ENCODE results near the gene CCDC69. TPM values are rescaled to one million over a fixed set of nuclear protein-coding genes. Genes with fewer than 3 reads are reported as not detected.

Gene CCDC69
- total RNA-seq, 1 donor from 2014 or later = 63.5 TPM

- intact Hi-C loops (cut with micrococcal nuclease) = loop anchor here (1.0 to 2.0 kb wide), 3 partner anchors 8 to 450 kb away; partner anchors contain the start of gene RBM22
Measured at GRCh38 chr5:151150471-151151262, 73.2 kb downstream of the CCDC69 start.

- intact Hi-C loops (cut with micrococcal nuclease) = no loop called here
Measured at GRCh38 chr5:151148583-151148982, 75.3 kb downstream of the CCDC69 start.

DNA sequence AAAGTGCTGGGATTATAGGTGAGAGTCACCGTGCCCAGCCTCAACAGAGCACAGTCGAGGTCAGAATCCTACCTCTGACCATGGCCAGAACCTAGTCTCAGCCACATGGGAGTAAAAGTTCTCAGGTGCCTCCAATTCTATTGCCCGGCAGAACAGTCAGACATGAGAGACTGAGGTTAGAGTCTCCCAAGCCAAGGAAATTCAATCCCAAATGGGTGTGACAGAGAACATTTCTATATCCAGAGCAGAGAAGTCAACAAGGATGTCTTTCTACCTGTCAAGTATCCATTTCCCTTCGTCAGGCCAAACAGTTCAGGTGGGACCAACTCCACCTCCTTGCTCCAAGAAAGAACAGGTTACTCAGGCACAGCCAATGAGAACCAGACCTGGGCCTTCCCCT lies 76.9 kb downstream of the CCDC69 start:
- intact Hi-C loops (cut with micrococcal nuclease) = no loop called here

DNA sequence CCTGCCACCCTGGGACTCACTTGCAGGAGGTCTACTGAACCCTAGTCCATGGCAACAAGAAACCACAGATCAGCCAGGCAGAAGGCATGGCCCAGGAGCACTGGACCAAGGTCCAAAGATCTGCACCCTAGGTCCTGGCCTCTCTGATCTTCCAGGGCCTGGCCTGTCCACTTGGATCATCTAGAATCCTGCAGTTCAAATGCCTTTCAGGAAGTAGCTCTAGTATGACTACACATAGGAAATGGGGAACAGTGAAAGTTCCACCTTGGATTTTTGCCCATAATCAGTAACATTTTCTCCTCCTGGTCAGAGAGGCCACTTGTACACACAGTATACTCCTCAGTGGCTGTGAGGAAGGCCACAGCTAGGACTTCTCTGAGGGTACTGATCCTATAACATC lies 77.8 kb downstream of the CCDC69 start:
- intact Hi-C loops (cut with micrococcal nuclease) = no loop called here

DNA sequence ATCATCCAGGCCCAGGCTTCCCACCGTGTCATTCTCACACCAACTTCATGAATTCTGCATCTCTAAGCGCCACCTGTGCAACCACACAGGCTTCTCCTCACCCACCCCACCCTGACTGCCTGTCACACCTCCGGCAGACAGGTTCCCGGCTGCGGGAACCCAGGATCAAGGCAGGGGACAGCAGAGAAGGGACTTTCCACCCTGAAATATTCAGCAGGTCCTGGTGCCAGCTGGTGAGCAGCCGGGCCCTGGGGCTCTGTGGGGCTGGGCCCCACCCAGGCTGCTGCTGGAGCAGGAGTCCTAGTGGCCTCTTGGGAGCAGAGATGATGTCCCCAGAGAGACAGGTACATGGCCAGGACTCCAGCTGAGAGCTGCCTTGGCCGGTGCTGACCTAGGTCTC lies 79.0 kb downstream of the CCDC69 start:
- intact Hi-C loops (cut with micrococcal nuclease) = no loop called here

DNA sequence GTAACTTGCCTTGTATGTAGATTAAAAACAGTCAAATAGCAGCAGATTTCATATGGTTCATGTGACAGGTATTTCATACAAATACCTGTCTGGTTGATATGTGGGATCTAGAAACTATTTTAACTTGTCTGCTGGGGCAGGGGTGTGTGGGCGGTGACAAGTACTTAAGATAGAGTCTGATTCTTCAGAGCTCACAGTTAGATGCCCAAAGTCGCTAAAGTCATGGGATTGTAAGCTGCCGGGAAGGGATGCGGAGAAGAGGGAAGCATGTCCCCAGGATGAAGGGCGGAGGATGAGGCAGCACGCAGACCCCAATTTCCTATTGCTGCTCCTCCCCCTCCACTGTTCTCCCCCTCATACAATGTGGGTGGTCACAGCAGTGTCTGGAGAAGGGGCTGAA lies 79.6 kb downstream of the CCDC69 start:
- intact Hi-C loops (cut with micrococcal nuclease) = no loop called here

- intact Hi-C loops (cut with micrococcal nuclease) = no loop called here
Measured at GRCh38 chr5:151143645-151144044, 80.2 kb downstream of the CCDC69 start.

DNA sequence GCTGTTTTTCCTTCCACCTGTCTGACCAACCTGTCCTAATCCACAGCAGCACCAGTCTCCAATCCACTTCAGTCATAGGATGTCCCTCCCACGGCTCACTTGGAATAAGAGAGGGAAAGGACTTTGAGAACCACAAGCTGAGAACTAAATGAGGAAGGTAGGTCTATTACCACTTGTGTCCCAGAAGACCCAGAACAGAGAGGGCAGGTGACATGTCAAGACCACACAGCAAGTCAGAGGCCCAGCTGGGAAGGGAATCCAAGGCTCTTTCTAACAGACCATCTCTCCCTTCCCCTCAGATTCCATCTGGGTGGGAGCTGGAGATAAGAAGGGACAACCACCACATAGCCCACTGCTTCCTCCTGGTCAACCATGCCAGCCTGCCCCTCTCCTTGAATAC lies 81.0 kb downstream of the CCDC69 start:
- intact Hi-C loops (cut with micrococcal nuclease) = no loop called here

DNA sequence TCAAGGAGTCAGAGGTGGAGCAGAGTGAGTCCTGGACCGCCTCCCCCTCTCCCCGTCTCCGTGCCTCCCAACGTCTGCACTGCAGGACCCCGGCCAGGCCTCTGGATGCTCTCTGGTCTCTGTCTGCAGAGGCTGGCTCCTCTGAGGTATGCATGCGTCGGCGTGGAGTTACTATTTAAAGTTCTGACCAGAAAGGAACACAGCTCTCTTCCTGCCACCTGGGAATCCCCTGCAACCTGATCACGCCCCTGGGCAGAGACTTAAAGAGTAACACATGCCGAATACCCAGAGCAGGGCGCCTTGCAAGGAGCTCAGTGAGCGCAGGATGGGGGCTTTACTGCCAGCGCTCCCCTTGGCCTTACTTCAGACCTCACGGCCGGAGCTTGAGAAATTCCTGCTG lies 82.4 kb downstream of the CCDC69 start:
- intact Hi-C loops (cut with micrococcal nuclease) = loop anchor here (1.0 to 2.0 kb wide), 2 partner anchors 9 to 13 kb away; no protein-coding TSS in a partner anchor

- intact Hi-C loops (cut with micrococcal nuclease) = loop anchor here (1.0 to 2.0 kb wide), 2 partner anchors 9 to 14 kb away; no protein-coding TSS in a partner anchor
Measured at GRCh38 chr5:151140686-151141459, 83.0 kb downstream of the CCDC69 start.

- intact Hi-C loops (cut with micrococcal nuclease) = loop anchor here (2.0 kb wide), 1 partner anchor 15 kb away; no protein-coding TSS in a partner anchor
Measured at GRCh38 chr5:151139646-151140045, 84.2 kb downstream of the CCDC69 start.

DNA sequence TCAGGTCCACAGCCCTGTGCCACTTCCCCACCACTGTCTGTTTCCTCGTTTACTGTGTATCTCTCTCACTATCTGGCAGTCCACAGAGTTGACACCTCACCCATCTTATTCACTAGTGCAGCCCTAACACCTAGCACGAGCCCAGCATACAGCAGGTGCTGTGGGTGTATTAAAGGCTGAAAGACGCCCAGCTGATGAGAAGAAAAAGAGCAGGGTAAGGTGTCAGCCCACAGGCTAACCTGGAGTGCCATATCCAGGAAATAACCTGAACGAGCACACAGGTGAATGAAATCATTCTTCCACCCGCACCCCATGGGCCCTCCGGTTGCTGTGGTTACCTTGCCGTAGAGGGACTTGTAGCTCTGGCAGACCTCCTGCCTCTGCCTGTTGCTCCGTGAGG lies 84.9 kb downstream of the CCDC69 start:
- intact Hi-C loops (cut with micrococcal nuclease) = no loop called here

GRCh38 chr5:151138114-151138513 lies 85.8 kb downstream of the CCDC69 start:
- intact Hi-C loops (cut with micrococcal nuclease) = no loop called here

DNA sequence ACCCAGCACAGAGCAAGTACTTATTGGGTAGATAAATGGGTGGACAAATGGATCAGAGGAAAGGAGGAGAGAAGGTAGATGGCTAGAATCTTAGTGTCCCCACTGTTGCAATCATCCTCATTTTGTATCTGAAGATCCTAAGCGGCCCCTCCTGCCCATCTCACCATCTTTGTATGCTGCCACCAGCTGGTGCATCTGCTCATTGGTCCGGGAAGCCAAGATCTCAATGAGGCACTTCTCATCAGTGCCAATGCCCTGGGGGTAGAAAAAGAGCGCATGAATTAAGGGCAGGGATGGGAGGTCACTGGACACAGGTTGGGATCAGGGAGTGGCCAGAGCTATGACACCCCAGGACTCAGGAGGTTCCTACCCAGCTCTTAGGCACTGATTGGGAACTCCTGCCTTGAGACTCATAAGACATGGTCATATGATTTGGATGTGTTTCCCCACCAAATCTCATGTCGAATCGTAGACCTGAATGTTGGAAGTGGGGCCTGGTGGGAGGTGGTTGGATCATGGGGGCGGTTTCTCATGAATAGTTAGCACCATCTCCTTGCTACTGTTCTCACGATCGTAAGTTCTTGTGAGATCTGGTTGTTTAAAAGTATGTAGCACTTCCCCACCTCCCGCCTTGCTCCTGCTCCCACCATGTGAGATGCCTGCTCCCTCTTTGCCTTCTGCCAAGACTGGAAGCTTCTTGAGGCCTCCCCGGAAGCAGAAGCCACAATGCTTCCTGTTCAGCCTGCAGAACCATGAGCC lies 86.6 kb downstream of the CCDC69 start:
- intact Hi-C loops (cut with micrococcal nuclease) = no loop called here

- intact Hi-C loops (cut with micrococcal nuclease) = no loop called here
Measured at GRCh38 chr5:151134228-151134627, 89.7 kb downstream of the CCDC69 start.

DNA sequence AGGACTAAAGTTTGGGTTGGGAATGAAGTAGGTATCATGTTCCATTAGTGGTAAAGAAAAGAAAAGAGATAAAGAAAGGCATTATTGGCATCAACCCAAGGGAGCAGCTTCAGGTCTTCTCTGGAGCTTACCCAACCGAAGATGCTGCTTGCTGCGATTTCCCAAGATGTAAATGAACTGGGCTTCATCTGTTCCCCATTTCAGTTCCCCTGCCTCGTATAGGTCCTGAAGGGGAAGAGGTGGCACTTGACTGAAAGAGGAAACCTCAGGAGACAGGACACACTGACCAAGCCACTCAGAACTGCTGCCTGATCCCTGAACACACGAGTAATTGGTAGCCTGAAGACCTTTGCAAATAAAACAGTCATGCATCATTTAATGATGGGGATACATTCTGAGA lies 90.9 kb downstream of the CCDC69 start:
- intact Hi-C loops (cut with micrococcal nuclease) = no loop called here

Other genes with a start within 250 kb of the CCDC69 start
- gene GPX3, start 203.5 kb downstream of the CCDC69 start, total RNA-seq = not detected in 2 replicates
- 150 TPM in 2 replicates for gene TNIP1, start 143.1 kb downstream of the CCDC69 start, total RNA-seq
- gene ANXA6, start 66.3 kb downstream of the CCDC69 start, total RNA-seq = 587 and 589 TPM in 2 replicates
- 23.3 and 31.3 TPM in 2 replicates for gene GM2A, start 29.1 kb upstream of the CCDC69 start, total RNA-seq
- not detected in 2 replicates for gene SLC36A3, start 79.7 kb upstream of the CCDC69 start, total RNA-seq
- not detected in 2 replicates for gene SLC36A2, start 123.5 kb upstream of the CCDC69 start, total RNA-seq
- gene SLC36A1, start 223.5 kb upstream of the CCDC69 start, total RNA-seq = 6.9 and 8.9 TPM in 2 replicates